Tibial nerve (tissue), 3 donors: ENCODE measurements around the gene CNPY1.

Source experiments
- POLR2A ChIP-seq, 2 donors: fragments of 450-650 bp; IDR thresholded peaks; one replicate each; pipeline ENCODE4 v1.6.1; 2017; ENCODE audit warnings: antibody characterized with exemption in 2 of 2, mild to moderate bottlenecking in 2 of 2, moderate library complexity in 2 of 2
- TF ChIP-seq, protein P1 (sequence below), 5 experiments: fragments of 200-600 bp in 3 of 5; fragments of 450-650 bp in 2 of 5; sonication (generic) in 3 of 5; IDR thresholded peaks; one replicate each; pipeline ENCODE4 v1.5.1; 2016 to 2019; ENCODE audit warnings: antibody characterized with exemption in 5 of 5, mild to moderate bottlenecking in 3 of 5, moderate library complexity in 2 of 5

DNA sequence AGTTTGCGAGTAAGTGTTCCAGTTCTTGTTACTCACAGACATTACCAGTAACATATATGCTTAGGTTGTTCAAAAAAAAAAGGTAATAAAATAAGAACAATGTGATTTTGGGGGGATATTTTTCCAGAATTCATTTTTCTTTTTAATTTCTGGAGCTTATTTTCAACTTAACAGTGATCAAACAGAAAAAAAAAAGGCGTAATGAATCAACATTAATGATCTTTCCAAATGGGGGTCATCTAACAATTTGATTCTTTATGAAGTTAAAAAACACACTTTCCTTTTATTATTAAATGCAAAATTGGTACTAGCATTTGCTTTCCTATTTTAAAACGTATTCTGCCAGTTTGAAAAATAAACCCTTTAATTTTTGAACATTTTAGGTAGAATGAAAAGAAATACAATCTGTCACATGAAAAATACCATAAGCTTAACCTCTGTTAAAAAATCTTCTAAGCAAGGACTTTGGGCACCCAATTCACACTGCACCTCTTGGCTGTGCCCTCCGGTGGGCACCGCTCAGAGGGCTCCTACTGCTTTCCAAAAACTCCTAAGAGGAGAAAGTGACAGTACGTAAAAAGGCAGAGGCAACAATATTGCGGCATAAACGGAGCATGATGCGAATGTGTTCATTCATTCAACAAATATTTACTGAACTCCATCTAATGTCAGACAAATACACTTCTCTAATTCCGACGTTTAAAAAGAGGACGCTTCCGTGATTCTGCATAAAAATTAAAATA is 32.6 kb downstream of the CNPY1 start:
- TF ChIP-seq POLR2A (IDR thresholded peaks at IDR 0.05): no peak
- TF ChIP-seq, protein P1, sequence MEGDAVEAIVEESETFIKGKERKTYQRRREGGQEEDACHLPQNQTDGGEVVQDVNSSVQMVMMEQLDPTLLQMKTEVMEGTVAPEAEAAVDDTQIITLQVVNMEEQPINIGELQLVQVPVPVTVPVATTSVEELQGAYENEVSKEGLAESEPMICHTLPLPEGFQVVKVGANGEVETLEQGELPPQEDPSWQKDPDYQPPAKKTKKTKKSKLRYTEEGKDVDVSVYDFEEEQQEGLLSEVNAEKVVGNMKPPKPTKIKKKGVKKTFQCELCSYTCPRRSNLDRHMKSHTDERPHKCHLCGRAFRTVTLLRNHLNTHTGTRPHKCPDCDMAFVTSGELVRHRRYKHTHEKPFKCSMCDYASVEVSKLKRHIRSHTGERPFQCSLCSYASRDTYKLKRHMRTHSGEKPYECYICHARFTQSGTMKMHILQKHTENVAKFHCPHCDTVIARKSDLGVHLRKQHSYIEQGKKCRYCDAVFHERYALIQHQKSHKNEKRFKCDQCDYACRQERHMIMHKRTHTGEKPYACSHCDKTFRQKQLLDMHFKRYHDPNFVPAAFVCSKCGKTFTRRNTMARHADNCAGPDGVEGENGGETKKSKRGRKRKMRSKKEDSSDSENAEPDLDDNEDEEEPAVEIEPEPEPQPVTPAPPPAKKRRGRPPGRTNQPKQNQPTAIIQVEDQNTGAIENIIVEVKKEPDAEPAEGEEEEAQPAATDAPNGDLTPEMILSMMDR (IDR thresholded peaks at IDR 0.05): no peak
